HepG2 (cell line): Measurements from ENCODE around the gene PPP3CB. TPM values are rescaled to one million over a fixed set of nuclear protein-coding genes. Genes with fewer than 3 reads are reported as not detected.

Source experiments
- AKAP8 ChIP-seq: sonication (generic); formaldehyde crosslinking; IDR thresholded peaks from 2 replicates; pipeline ENCODE4 v1.5.1; 2020; ENCODE audit warnings: mild to moderate bottlenecking, missing genetic modification reagents
- ATF7-NPFF ChIP-seq: sonication (generic); formaldehyde crosslinking; IDR thresholded peaks from 2 replicates; pipeline ENCODE4 v1.8.1; 2023; ENCODE audit warnings: mild to moderate bottlenecking, low read depth, missing genetic modification reagents, moderate library complexity
- HNF4G ChIP-seq, 2 experiments: sonication (generic) in 1 of 2; formaldehyde crosslinking in 1 of 2; IDR thresholded peaks; 2 replicates each; pipeline versions ENCODE4 v1.4.0 to v1.6.1; 2011 to 2020; ENCODE audit warnings: borderline replicate concordance in 2 of 2, low read depth in 2 of 2, mild to moderate bottlenecking in 2 of 2, low read length in 1 of 2, missing genetic modification reagents in 1 of 2, moderate library complexity in 1 of 2
- MED1 ChIP-seq: sonication (generic); formaldehyde crosslinking; IDR thresholded peaks from 2 replicates; pipeline ENCODE4 v1.4.0; 2020; ENCODE audit warnings: missing genetic modification reagents
- MEIS1 ChIP-seq: sonication (generic); formaldehyde crosslinking; IDR thresholded peaks from 2 replicates; pipeline ENCODE4 v1.9.0; 2021; ENCODE audit warnings: mild to moderate bottlenecking, missing genetic modification reagents, moderate library complexity, borderline replicate concordance
- MYPOP ChIP-seq: sonication (generic); formaldehyde crosslinking; IDR thresholded peaks from 2 replicates; pipeline ENCODE4 v1.8.1; 2023; ENCODE audit warnings: mild to moderate bottlenecking, moderate library complexity, missing genetic modification reagents
- PLRG1 ChIP-seq: fragments of 450-650 bp; conservative IDR thresholded peaks from 2 replicates; pipeline ENCODE4 v1.6.1; 2016
- PPARG ChIP-seq: conservative IDR thresholded peaks from 2 replicates; pipeline ENCODE4 v1.6.1; 2016; ENCODE audit warnings: missing biosample characterization, missing genetic modification reagents
- SALL1 ChIP-seq: sonication (generic); formaldehyde crosslinking; IDR thresholded peaks from 2 replicates; pipeline ENCODE4 v1.8.0; 2022; ENCODE audit warnings: mild to moderate bottlenecking, missing genetic modification reagents
- SMARCE1 ChIP-seq: fragments of 450-650 bp; IDR thresholded peaks from 2 replicates; pipeline ENCODE4 v1.6.1; 2017; ENCODE audit warnings: borderline replicate concordance
- SMC3 ChIP-seq: IDR thresholded peaks from 2 replicates; pipeline ENCODE4 v1.6.1; 2011; ENCODE audit warnings: low read length, improper control_type of control experiment
- SNAPC5 ChIP-seq: sonication (generic); formaldehyde crosslinking; IDR thresholded peaks from 2 replicates; pipeline ENCODE4 v1.8.1; 2023; ENCODE audit warnings: mild to moderate bottlenecking, missing genetic modification reagents, borderline replicate concordance
- XBP1 ChIP-seq: sonication (generic); formaldehyde crosslinking; IDR thresholded peaks from 2 replicates; pipeline ENCODE4 v1.5.0; 2020; ENCODE audit warnings: missing genetic modification reagents
- XRCC5 ChIP-seq: fragments of 200-400 bp; formaldehyde crosslinking; optimal IDR thresholded peaks from 2 replicates; pipeline ENCODE3; 2017; ENCODE audit warnings: mild to moderate bottlenecking, low read length
- ZFX ChIP-seq: sonication (generic); formaldehyde crosslinking; IDR thresholded peaks from 2 replicates; pipeline ENCODE4 v1.4.0; 2020; ENCODE audit warnings: mild to moderate bottlenecking, low read depth, missing genetic modification reagents, moderate library complexity
- ZMYM4 ChIP-seq: sonication (generic); formaldehyde crosslinking; IDR thresholded peaks from 2 replicates; pipeline ENCODE4 v1.8.1; 2023; ENCODE audit warnings: mild to moderate bottlenecking, missing genetic modification reagents
- ZNF205 ChIP-seq: IDR thresholded peaks from 2 replicates; pipeline ENCODE4 v1.6.1; 2018; ENCODE audit warnings: missing biosample characterization, missing genetic modification reagents
- ZNF329 ChIP-seq: sonication (generic); formaldehyde crosslinking; IDR thresholded peaks from 2 replicates; pipeline ENCODE4 v1.9.0; 2021; ENCODE audit warnings: low read depth, mild to moderate bottlenecking, missing genetic modification reagents
- ZNF556 ChIP-seq: sonication (generic); formaldehyde crosslinking; IDR thresholded peaks from 2 replicates; pipeline ENCODE4 v1.4.0; 2020; ENCODE audit warnings: mild to moderate bottlenecking, missing genetic modification reagents, borderline replicate concordance
- ZNF740 ChIP-seq: sonication (generic); formaldehyde crosslinking; IDR thresholded peaks from 2 replicates; pipeline ENCODE4 v1.4.0; 2020; ENCODE audit warnings: missing genetic modification reagents
- ZNF766 ChIP-seq: sonication (generic); formaldehyde crosslinking; IDR thresholded peaks from 2 replicates; pipeline ENCODE4 v1.5.0; 2020; ENCODE audit warnings: missing genetic modification reagents, borderline replicate concordance
- ZNF839 ChIP-seq: sonication (generic); formaldehyde crosslinking; IDR thresholded peaks from 2 replicates; pipeline ENCODE4 v1.4.0; 2020; ENCODE audit warnings: missing genetic modification reagents, mild to moderate bottlenecking, borderline replicate concordance
- polyA plus RNA-seq, 8 experiments: library from polyadenylated mRNA; depleted of rRNA in 3 of 8; stranded (reverse) in 7 of 8; unstranded in 1 of 8; fragments of >200 nt; fragmentation: Illumina TruSeq in 4 of 8; extraction: Trizol in 4 of 8; gene quantifications; 2 replicates each; pipeline versions ENCODE4 v1.2.1 to v1.2.3, GENCODE V29; 2011 to 2016; ENCODE audit warnings: low read depth in 4 of 8, missing spikeins in 1 of 8, mixed read lengths in 1 of 8; ENCODE audit not compliant: insufficient read depth in 1 of 8
- total RNA-seq, 5 experiments: library from RNA; depleted of rRNA; stranded (reverse); fragments of >200 nt; fragmentation: Illumina TruSeq; extraction: Trizol; gene quantifications; 2 replicates each; pipeline ENCODE4 v1.2.3, GENCODE V29; 2016; ENCODE audit warnings: low read depth in 1 of 5
- TF ChIP-seq, protein P1 (sequence below): sonication (generic); formaldehyde crosslinking; IDR thresholded peaks from 2 replicates; pipeline ENCODE4 v1.8.0; 2022; ENCODE audit warnings: missing genetic modification reagents, mild to moderate bottlenecking, borderline replicate concordance
- TF ChIP-seq, protein P2 (sequence below): sonication (generic); formaldehyde crosslinking; IDR thresholded peaks from 2 replicates; pipeline ENCODE4 v1.4.0; 2020; ENCODE audit warnings: missing genetic modification reagents, borderline replicate concordance
- TF ChIP-seq, protein P3 (sequence below): sonication (generic); formaldehyde crosslinking; IDR thresholded peaks from 2 replicates; pipeline ENCODE4 v1.8.1; 2022; ENCODE audit warnings: mild to moderate bottlenecking, missing genetic modification reagents

The PPP3CB gene
- total and polyA plus RNA-seq, 2 of the 13 experiments (the other 11 are each of a cell fraction or from before 2014, with no cell fraction given), result 8.7 to 11.4 TPM

GRCh38 chr10:73529089-73529832 lies 33.4 kb upstream of the PPP3CB start (continued):
- TF ChIP-seq MYPOP, result no peak
- TF ChIP-seq, protein P1, sequence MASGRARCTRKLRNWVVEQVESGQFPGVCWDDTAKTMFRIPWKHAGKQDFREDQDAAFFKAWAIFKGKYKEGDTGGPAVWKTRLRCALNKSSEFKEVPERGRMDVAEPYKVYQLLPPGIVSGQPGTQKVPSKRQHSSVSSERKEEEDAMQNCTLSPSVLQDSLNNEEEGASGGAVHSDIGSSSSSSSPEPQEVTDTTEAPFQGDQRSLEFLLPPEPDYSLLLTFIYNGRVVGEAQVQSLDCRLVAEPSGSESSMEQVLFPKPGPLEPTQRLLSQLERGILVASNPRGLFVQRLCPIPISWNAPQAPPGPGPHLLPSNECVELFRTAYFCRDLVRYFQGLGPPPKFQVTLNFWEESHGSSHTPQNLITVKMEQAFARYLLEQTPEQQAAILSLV (CRISPR knock-in tag), result no peak
- TF ChIP-seq ZNF205 (CRISPR knock-in tag), result no peak
- TF ChIP-seq PLRG1, result no peak
- TF ChIP-seq XRCC5, result peak; percentile 68
- no peak for TF ChIP-seq AKAP8
- TF ChIP-seq, protein P2, sequence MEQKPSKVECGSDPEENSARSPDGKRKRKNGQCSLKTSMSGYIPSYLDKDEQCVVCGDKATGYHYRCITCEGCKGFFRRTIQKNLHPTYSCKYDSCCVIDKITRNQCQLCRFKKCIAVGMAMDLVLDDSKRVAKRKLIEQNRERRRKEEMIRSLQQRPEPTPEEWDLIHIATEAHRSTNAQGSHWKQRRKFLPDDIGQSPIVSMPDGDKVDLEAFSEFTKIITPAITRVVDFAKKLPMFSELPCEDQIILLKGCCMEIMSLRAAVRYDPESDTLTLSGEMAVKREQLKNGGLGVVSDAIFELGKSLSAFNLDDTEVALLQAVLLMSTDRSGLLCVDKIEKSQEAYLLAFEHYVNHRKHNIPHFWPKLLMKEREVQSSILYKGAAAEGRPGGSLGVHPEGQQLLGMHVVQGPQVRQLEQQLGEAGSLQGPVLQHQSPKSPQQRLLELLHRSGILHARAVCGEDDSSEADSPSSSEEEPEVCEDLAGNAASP (CRISPR knock-in tag), result no peak
- no peak for TF ChIP-seq SMARCE1
- no peak for TF ChIP-seq ZNF839 (CRISPR knock-in tag)
- 0 out of 2 replicates have a peak, but pooled peaks have one; percentile 23 for TF ChIP-seq SALL1 (CRISPR knock-in tag)
- peak; percentile 99 for TF ChIP-seq ZNF329
- TF ChIP-seq SNAPC5 (CRISPR knock-in tag), result no peak
- no peak for TF ChIP-seq ZNF766 (CRISPR knock-in tag)
- no peak for TF ChIP-seq MEIS1 (CRISPR knock-in tag)
- no peak for TF ChIP-seq ATF7-NPFF (CRISPR knock-in tag)
- TF ChIP-seq, protein P3, sequence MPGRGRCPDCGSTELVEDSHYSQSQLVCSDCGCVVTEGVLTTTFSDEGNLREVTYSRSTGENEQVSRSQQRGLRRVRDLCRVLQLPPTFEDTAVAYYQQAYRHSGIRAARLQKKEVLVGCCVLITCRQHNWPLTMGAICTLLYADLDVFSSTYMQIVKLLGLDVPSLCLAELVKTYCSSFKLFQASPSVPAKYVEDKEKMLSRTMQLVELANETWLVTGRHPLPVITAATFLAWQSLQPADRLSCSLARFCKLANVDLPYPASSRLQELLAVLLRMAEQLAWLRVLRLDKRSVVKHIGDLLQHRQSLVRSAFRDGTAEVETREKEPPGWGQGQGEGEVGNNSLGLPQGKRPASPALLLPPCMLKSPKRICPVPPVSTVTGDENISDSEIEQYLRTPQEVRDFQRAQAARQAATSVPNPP (CRISPR knock-in tag), result no peak
- TF ChIP-seq ZNF740 (CRISPR knock-in tag), result 0 out of 2 replicates have a peak, but pooled peaks have one; percentile 57
- no peak for TF ChIP-seq XBP1 (CRISPR knock-in tag)
- 0 out of 2 replicates have a peak, but pooled peaks have one; percentile 52 for TF ChIP-seq ZNF556 (CRISPR knock-in tag)
- peak; percentile 57; the same call in 1 of the 2 replicates for TF ChIP-seq HNF4G (IDR thresholded peaks at IDR 0.05; ENCODE audit: borderline replicate concordance, low read depth, low read length)
- TF ChIP-seq HNF4G (CRISPR knock-in tag; IDR thresholded peaks at IDR 0.05; ENCODE audit: borderline replicate concordance, low read depth), result no peak
- 0 out of 2 replicates have a peak, but pooled peaks have one; percentile 30 for TF ChIP-seq ZMYM4 (CRISPR knock-in tag)
- peak; percentile 33; the same call in 1 of the 2 replicates for TF ChIP-seq ZFX
- peak; percentile 98 for TF ChIP-seq SMC3
- TF ChIP-seq PPARG (CRISPR knock-in tag), result no peak
- TF ChIP-seq MED1 (CRISPR knock-in tag), result 0 out of 2 replicates have a peak, but pooled peaks have one; percentile 24
